ENCODE measurements around the gene KIF5A.

KIF5A gene

GRCh38 chr12:57622293-57623245 is 72.7 kb downstream of the KIF5A start:
- no peak for DNase-seq

GRCh38 chr12:57623385-57623784 is 73.5 kb downstream of the KIF5A start:
- no peak for DNase-seq

GRCh38 chr12:57623811-57624390 is 74.1 kb downstream of the KIF5A start:
- no peak for DNase-seq

- DNase-seq = no peak
These were observed 74.8 kb downstream of the KIF5A start for GRCh38 chr12:57624441-57625220.

GRCh38 chr12:57625261-57626032 is 75.6 kb downstream of the KIF5A start:
- no peak for DNase-seq

GRCh38 chr12:57626111-57626920 is 76.5 kb downstream of the KIF5A start:
- no peak for DNase-seq

- DNase-seq = no peak
These were observed 77.1 kb downstream of the KIF5A start for GRCh38 chr12:57626921-57627445.

GRCh38 chr12:57627501-57628279 is 77.8 kb downstream of the KIF5A start:
- DNase-seq = no peak

- DNase-seq = no peak
These were observed 78.7 kb downstream of the KIF5A start for GRCh38 chr12:57628280-57629191.

- DNase-seq = no peak
These were observed 80.1 kb downstream of the KIF5A start for GRCh38 chr12:57629897-57630471.

GRCh38 chr12:57630891-57631433 is 81.1 kb downstream of the KIF5A start:
- DNase-seq = no peak

- DNase-seq = no peak
These were observed 81.8 kb downstream of the KIF5A start for GRCh38 chr12:57631566-57632072.

GRCh38 chr12:57632073-57632957 is 82.5 kb downstream of the KIF5A start:
- no peak for DNase-seq

GRCh38 chr12:57632958-57633840 is 83.4 kb downstream of the KIF5A start, which contains the start of gene B4GALNT1:
TSS of gene B4GALNT1 (minus strand) at chr12:57633201. CDS start at chr12:57632132, 1,069 bp downstream.
- DNase-seq = peak; percentile 46
